Measurements from ENCODE around the gene SKOR1.

SKOR1 gene

DNA sequence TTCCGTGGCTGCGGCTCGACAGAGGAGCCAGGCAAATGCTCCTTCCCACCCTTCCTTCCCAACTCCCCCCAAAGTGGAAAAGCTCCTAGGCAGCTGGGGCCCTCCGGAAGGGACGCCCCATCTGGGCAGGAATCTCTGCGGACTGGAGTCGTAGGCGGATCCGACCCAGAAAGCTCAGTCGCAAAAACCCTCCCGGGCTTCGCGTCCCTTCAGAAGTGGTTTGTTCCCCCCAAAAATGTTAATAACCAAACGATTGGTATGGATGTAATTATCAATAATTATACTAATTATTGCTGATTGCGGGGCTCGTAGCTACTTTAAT is 10.8 kb downstream of the SKOR1 start:
- intact Hi-C loops (cut with DNase I; ENCODE audit: low total_unique reads) = loop anchor here (2.0 to 10.0 kb wide), 3 partner anchors 291 to 379 kb away; partner anchors contain the start of genes C15orf61 and MAP2K5
- H3K27me3 ChIP-seq = peaks cover 0 to 49% of the 10 kb centered on the region in 2 donors
- H3K9me3 ChIP-seq = no peaks in the 10 kb centered on the region
- H3K4me3 ChIP-seq = peak overlapping the region; percentile 30 to 37
- H3K36me3 ChIP-seq = no peaks in the 10 kb centered on the region
- H3K4me1 ChIP-seq = peaks cover 0 to 59% (median 47%) of the 10 kb centered on the region in 4 donors
- DNase-seq = no peak
- no peak overlapping the region for H3K27ac ChIP-seq
- TF ChIP-seq, protein P1, sequence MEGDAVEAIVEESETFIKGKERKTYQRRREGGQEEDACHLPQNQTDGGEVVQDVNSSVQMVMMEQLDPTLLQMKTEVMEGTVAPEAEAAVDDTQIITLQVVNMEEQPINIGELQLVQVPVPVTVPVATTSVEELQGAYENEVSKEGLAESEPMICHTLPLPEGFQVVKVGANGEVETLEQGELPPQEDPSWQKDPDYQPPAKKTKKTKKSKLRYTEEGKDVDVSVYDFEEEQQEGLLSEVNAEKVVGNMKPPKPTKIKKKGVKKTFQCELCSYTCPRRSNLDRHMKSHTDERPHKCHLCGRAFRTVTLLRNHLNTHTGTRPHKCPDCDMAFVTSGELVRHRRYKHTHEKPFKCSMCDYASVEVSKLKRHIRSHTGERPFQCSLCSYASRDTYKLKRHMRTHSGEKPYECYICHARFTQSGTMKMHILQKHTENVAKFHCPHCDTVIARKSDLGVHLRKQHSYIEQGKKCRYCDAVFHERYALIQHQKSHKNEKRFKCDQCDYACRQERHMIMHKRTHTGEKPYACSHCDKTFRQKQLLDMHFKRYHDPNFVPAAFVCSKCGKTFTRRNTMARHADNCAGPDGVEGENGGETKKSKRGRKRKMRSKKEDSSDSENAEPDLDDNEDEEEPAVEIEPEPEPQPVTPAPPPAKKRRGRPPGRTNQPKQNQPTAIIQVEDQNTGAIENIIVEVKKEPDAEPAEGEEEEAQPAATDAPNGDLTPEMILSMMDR (IDR thresholded peaks at IDR 0.05) = no peak

DNA sequence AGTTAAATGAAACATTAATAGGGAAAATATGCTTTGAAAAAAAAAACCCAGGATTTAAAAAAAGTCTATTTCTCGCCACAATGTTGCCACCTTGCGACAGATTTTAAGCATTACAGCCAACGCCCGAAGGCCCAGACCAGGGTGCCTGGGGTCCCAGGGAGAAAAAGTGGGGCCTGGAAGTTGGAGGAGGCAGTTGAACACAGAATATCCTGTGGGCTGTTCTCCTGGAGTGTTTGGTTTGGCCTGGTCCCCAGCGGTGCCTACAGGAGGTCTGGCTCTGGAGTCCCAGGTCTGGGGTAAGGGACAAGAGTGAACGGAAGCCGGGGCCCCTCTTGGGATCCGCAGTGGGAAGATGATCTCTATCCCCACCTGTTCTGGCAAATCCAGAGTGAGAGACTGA is 11.2 kb downstream of the SKOR1 start:
- H3K4me1 ChIP-seq = peaks cover 0 to 63% (median 49%) of the 10 kb centered on the region in 4 donors
- H3K9me3 ChIP-seq = no peaks in the 10 kb centered on the region
- no peak overlapping the region for H3K27ac ChIP-seq
- no peaks in the 10 kb centered on the region for H3K36me3 ChIP-seq
- H3K27me3 ChIP-seq = peaks cover 0 to 45% of the 10 kb centered on the region in 2 donors
- H3K4me3 ChIP-seq = peak overlapping the region; percentile 30 to 37
- DNase-seq = peak; percentile 53 to 69
- TF ChIP-seq, protein P1 (IDR thresholded peaks at IDR 0.05) = peak; percentile 60 to 79
- intact Hi-C loops (cut with DNase I; ENCODE audit: low total_unique reads) = loop anchor here (2.0 to 10.0 kb wide), 3 partner anchors 292 to 380 kb away; partner anchors contain the start of genes C15orf61 and MAP2K5

DNA sequence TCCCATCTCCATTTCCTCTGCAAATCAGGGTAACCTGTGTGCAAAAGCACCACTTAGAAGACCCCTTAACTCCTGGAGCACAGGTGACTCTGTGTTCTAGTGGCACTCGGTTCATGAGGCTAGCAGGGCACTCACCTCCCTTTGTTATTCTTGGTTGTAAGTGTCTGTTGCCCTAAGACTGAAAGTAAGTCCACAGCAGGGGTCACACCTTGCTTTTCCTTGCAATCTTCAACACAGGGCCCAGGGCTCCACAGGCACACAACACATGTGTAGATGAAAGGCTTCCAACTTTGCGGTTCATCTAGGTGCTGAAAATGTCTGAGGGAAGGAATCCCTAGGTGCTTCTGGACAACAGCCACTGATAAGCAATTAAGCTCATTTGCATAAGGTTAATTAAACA is 11.6 kb downstream of the SKOR1 start:
- intact Hi-C loops (cut with DNase I; ENCODE audit: low total_unique reads) = loop anchor here (2.0 to 10.0 kb wide), 3 partner anchors 292 to 380 kb away; partner anchors contain the start of genes C15orf61 and MAP2K5
- Histone ChIP-seq H3K4me3 (no peak overlapping the region), H3K36me3 (no peaks in the 10 kb centered on the region), H3K27ac (no peak overlapping the region), H3K4me1 (peaks cover 0 to 64% (median 50%) of the 10 kb centered on the region in 4 donors), H3K27me3 (peaks cover 0 to 40% of the 10 kb centered on the region in 2 donors), H3K9me3 (no peaks in the 10 kb centered on the region)
- TF ChIP-seq, protein P1 (IDR thresholded peaks at IDR 0.05) = no peak
- peak in 1 of 2 donors; percentile 42 for DNase-seq

DNA sequence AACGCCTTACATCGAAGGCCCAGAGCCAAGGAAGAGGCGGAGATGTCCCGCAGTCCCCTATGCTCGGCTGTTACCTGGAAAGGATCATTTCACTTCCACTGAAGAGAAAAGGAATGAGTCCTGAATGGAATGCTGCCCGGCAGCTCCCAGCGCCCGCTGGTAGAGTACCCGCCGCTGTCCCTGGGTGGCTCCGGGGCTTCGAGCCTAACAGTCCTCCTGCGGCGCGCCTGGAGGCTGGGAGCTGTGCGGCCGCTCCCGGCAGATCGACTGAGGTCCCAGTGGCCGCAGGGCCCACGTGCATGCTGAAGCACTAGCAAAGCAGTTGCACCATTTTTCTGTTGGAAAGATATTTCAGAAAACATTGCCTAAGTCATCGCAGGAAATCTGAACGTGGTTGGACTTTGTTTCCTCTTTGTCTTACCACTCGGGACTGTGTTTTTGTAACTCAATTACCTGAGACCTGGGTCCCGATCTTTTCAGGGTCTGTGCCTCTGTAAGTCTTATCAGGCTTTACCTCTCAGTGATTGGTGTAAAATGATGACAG is 13.6 kb downstream of the SKOR1 start:
- TF ChIP-seq, protein P1 (IDR thresholded peaks at IDR 0.05) = peak; percentile 11 to 41
- peak overlapping the region; percentile 94 to 98 for H3K27ac ChIP-seq
- intact Hi-C loops (cut with DNase I; ENCODE audit: low total_unique reads) = loop anchor here (5.0 to 10.0 kb wide), 2 partner anchors 294 to 317 kb away; partner anchors contain the start of genes C15orf61 and MAP2K5
- peak overlapping the region; percentile 89 to 98 for H3K4me3 ChIP-seq
- H3K36me3 ChIP-seq = no peaks in the 10 kb centered on the region
- no peaks in the 10 kb centered on the region for H3K9me3 ChIP-seq
- H3K4me1 ChIP-seq = peaks cover 0 to 49% (median 36%) of the 10 kb centered on the region in 4 donors
- H3K27me3 ChIP-seq = peaks cover 0 to 21% of the 10 kb centered on the region in 2 donors
- peak; percentile 67 to 86 for DNase-seq

DNA sequence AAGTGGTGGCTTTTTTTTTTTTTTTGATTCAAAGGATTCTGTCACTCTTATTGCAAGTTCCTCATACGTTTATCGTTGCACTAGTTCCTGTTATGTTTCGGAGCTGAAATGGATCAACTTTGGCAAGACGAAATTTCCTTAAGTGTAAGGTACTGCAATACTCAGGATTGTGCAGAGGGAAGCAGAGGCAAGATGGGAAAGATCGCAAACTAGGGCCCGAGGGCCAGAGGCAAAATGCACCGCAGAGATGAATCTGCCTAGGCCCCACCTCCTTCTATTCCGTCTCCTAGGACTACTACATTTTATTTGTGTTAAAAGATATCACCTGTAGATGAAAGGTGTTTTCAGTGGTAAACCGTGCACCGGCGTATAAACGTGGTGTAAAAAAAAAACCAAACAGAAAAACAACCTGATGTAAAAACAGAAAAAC is 14.2 kb downstream of the SKOR1 start:
- DNase-seq = peak in 1 of 2 donors; percentile 65
- Histone ChIP-seq H3K27ac (peak overlapping the region; percentile 94 to 98), H3K9me3 (no peaks in the 10 kb centered on the region), H3K4me3 (peak overlapping the region; percentile 89 to 98), H3K4me1 (peaks cover 0 to 42% (median 30%) of the 10 kb centered on the region in 4 donors), H3K27me3 (peaks cover 0 to 15% of the 10 kb centered on the region in 2 donors), H3K36me3 (no peaks in the 10 kb centered on the region)
- intact Hi-C loops (cut with DNase I; ENCODE audit: low total_unique reads) = loop anchor here (5.0 to 10.0 kb wide), 2 partner anchors 295 to 317 kb away; partner anchors contain the start of genes C15orf61 and MAP2K5
- TF ChIP-seq, protein P1 (IDR thresholded peaks at IDR 0.05) = no peak

Measured in tibial artery (tissue), 4 donors.